BE2C (cell line): ENCODE measurements around the gene MEIS3.
"Not testable (repeated sequence)": the region's sequence is repeated elsewhere in the genome, so short reads cannot be mapped to it uniquely, and the experiment has no call there.

Experiments
- DNase-seq: peaks from one replicate; pipeline ENCODE4 v3.0.0-alpha.2; 2020
- H3K27me3 ChIP-seq: fragments of 250-450 bp; sonication (Bioruptor Pico); 2 replicates; pipeline ENCODE4 v1.5.1; 2020; ENCODE audit warnings: mild to moderate bottlenecking
- H3K36me3 ChIP-seq: fragments of 250-450 bp; sonication (Bioruptor Pico); 2 replicates; pipeline ENCODE4 v1.5.1; 2020; ENCODE audit warnings: mild to moderate bottlenecking
- H3K4me1 ChIP-seq: fragments of 250-450 bp; sonication (Bioruptor Pico); 2 replicates; pipeline ENCODE4 v1.5.1; 2020
- H3K4me3 ChIP-seq: 2 replicates; pipeline ENCODE4 v1.5.1; 2011; ENCODE audit warnings: low read depth, low read length
- H3K9me3 ChIP-seq: fragments of 250-450 bp; sonication (Bioruptor Pico); 2 replicates; pipeline ENCODE4 v1.5.1; 2020
- TF ChIP-seq, protein P1 (sequence below): IDR thresholded peaks from 2 replicates; pipeline ENCODE4 v1.5.1; 2012; ENCODE audit warnings: mild to moderate bottlenecking, low read depth, low read length

MEIS3 gene

DNA sequence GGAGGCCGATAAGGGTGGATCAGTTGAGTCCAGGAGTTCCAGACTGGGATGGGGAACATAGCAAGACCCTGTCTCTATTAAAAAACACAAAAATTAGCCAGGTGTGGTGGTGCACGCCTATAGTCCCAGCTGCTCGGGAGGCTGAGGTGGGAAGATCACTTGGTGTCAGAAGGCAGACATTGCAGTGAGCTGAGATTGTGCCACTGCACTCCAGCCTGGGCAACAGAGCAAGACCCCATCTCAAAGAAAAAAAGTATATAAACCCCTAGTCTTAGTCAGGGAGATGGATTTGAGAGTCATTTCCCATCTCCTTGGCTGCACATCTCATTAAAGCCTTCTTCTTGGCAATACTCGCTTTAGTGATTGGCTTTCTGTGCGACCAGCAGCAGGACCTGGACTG is 35.4 kb downstream of the MEIS3 start:
- not testable (repeated sequence) for H3K4me3 ChIP-seq, H3K4me1 ChIP-seq, DNase-seq, H3K27me3 ChIP-seq, H3K9me3 ChIP-seq
- peaks cover 25% of the 10 kb centered on the region for H3K36me3 ChIP-seq

DNA sequence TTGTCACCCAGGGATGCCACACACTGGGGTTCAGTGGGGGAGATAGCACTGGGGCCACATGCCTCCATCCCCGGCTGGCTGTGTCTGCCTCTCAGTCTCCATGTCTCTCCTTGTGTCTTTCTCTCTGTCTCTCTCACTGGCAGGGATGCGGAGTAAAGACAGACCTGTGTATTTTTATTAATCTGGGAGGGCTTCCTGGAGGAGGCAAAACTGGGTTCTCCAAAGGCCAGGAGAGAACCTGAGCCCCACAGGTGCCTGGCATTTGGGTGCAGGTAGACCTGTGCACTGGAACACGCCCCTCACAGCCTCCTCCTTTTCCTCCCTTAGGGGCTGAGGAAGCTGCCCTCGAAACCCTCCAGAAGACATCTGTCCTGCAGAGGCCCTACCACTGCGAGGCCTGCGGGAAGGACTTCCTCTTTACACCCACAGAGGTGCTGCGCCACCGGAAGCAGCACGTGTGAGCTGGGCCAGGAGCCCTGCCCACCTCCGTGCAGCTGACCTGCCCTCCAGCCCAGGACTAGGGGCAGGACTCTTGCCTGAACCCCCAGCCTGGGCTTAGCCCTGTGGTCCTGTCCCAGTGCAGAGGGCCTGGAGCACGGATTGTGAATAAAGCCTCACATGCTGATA is 37.6 kb downstream of the MEIS3 start:
- TF ChIP-seq, protein P1, sequence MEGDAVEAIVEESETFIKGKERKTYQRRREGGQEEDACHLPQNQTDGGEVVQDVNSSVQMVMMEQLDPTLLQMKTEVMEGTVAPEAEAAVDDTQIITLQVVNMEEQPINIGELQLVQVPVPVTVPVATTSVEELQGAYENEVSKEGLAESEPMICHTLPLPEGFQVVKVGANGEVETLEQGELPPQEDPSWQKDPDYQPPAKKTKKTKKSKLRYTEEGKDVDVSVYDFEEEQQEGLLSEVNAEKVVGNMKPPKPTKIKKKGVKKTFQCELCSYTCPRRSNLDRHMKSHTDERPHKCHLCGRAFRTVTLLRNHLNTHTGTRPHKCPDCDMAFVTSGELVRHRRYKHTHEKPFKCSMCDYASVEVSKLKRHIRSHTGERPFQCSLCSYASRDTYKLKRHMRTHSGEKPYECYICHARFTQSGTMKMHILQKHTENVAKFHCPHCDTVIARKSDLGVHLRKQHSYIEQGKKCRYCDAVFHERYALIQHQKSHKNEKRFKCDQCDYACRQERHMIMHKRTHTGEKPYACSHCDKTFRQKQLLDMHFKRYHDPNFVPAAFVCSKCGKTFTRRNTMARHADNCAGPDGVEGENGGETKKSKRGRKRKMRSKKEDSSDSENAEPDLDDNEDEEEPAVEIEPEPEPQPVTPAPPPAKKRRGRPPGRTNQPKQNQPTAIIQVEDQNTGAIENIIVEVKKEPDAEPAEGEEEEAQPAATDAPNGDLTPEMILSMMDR: no peak
- Histone ChIP-seq H3K36me3 (peaks cover 36% of the 10 kb centered on the region), H3K4me1 (no peaks in the 10 kb centered on the region), H3K27me3 (no peaks in the 10 kb centered on the region), H3K9me3 (no peaks in the 10 kb centered on the region), H3K4me3 (no peak overlapping the region)
- DNase-seq: no peak

DNA sequence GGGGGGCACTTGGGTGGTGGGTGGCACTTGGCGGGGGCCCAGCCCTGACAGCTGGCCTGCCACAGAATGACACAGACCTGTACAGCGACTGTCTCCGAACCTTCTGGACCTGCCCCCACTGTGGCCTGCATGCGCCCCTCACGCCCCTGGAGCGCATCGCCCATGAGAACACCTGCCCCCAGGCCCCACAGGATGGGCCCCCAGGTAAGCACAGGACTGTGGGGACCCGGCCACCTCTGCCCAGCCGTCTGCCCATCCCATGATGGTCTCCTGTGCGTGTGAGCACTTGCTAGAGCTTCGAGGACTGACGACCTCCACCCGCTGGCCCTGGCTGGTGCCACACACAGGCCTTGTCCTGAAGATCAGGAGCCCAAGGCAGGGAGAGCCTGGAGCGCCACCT is 38.2 kb downstream of the MEIS3 start:
- Histone ChIP-seq H3K9me3 (no peaks in the 10 kb centered on the region), H3K27me3 (no peaks in the 10 kb centered on the region), H3K4me3 (no peak overlapping the region), H3K36me3 (peaks cover 42% of the 10 kb centered on the region), H3K4me1 (no peaks in the 10 kb centered on the region)
- TF ChIP-seq, protein P1: no peak
- DNase-seq: no peak

DNA sequence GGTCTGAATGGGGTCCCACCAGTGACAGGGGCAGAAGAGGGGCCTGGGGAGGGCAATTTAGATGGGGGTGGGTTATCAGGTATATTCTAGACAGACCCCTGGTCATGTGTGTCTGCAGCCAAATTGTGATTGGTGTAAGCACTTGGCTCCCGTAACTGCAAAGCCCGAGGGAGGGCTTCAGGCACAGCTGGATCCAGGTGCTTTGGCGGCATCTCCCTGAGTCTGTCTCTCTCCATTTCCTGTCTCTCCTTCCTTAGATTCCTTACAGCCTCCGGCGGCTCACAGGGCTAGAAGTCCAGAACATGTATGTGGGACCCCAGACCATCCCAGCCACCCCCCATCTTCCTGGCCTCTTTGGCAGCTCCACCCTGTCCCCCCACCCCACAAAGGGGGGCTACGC is 38.8 kb downstream of the MEIS3 start:
- Histone ChIP-seq H3K36me3 (peaks cover 48% of the 10 kb centered on the region), H3K4me1 (no peaks in the 10 kb centered on the region), H3K9me3 (no peaks in the 10 kb centered on the region), H3K4me3 (no peak overlapping the region), H3K27me3 (no peaks in the 10 kb centered on the region)
- no peak for DNase-seq
- TF ChIP-seq, protein P1: no peak

GRCh38 chr19:47379381-47379938 is 39.9 kb downstream of the MEIS3 start:
- no peaks in the 10 kb centered on the region for H3K4me1 ChIP-seq
- DNase-seq: no peak
- H3K4me3 ChIP-seq: no peak overlapping the region
- H3K36me3 ChIP-seq: peaks cover 53% of the 10 kb centered on the region
- H3K27me3 ChIP-seq: no peaks in the 10 kb centered on the region
- TF ChIP-seq, protein P1: no peak
- no peaks in the 10 kb centered on the region for H3K9me3 ChIP-seq

DNA sequence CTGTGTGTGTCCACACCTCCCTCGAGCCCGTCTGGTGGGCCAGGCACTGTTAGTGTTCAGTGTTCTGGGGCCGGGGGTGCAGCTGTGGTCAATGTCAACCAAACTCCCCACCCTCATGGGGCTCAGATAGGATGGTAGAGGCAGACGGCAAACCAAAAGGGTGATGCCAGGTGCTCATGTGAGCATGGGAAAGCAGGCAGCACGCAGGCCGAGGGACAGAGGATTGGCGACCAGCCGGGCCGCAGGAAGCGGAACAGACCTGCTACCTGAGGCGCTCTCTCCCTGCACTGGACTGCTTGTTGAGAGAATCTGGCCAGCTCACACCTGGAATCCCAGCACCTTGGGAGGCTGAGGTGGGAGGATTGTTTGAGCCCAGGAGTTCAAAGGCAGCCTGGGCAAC is 41.1 kb downstream of the MEIS3 start:
- DNase-seq: no peak
- TF ChIP-seq, protein P1: no peak
- Histone ChIP-seq H3K4me1 (no peaks in the 10 kb centered on the region), H3K4me3 (no peak overlapping the region), H3K36me3 (peaks cover 61% of the 10 kb centered on the region), H3K9me3 (no peaks in the 10 kb centered on the region), H3K27me3 (no peaks in the 10 kb centered on the region)
